Non-pigmented ciliary epithelial cell (primary cell): ENCODE measurements around the gene CFAP65.

Experiments used
- DNase-seq: peaks from one replicate; pipeline ENCODE4 v3.0.0-alpha.2; 2010; ENCODE audit warnings: low read depth

Gene CFAP65

DNA sequence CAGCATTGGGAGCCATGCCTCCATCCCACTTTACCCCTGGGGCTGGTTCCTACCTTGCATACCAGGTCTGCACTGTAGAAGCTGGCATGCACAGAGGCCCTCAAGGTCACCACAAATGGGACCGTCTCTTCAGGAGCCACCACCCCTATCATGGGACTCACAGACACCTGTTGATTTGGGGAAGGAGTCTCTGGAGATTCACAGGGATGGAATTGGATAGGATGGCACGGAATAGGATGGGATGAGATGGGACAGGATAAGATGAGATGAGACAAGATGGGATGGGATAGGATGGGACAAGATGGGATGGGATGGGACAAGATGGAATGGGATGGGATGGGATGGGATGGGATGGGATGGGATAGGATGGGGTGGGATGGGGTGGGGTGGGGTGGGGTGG lies 32.0 kb downstream of the CFAP65 start:
- DNase-seq = no peak

DNA sequence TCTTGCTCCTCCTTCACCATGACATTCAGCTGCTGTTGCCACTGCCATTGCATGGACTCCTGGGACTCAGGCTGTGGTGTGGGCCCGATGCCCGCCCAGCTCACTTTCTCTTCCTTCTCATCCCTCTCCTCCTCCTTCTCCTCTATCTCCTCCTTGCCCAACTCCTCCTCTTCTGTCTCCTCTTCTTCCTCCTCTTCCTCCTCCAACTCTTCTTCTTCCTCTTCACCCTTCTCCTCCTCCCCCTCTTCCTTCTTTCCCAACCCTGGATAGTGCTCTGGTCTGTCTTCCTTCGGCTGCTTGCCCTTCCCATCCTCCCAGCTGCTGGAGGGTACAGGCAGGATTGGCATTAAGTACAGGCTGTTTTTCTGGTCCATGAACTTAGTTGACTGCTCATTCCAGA lies 37.3 kb downstream of the CFAP65 start:
- no peak for DNase-seq

DNA sequence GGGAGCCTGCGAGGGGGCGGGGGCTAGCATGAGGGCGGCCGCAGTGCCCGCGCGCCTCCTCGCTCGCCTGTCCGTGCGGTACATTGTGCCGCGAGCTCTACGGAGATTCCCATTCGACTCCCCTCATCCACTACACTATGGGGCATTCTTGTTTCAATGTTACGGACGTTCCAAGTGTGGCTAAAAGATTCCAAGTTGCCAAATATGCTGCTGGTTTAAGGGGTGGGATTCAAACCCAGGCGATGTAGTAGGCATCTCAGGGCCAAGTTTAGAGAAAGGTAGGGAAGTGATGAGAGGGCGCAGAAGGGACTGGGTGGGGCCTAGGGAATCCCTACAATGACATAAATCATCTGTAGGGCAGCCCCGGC lies 38.1 kb downstream of the CFAP65 start:
- DNase-seq = no peak

DNA sequence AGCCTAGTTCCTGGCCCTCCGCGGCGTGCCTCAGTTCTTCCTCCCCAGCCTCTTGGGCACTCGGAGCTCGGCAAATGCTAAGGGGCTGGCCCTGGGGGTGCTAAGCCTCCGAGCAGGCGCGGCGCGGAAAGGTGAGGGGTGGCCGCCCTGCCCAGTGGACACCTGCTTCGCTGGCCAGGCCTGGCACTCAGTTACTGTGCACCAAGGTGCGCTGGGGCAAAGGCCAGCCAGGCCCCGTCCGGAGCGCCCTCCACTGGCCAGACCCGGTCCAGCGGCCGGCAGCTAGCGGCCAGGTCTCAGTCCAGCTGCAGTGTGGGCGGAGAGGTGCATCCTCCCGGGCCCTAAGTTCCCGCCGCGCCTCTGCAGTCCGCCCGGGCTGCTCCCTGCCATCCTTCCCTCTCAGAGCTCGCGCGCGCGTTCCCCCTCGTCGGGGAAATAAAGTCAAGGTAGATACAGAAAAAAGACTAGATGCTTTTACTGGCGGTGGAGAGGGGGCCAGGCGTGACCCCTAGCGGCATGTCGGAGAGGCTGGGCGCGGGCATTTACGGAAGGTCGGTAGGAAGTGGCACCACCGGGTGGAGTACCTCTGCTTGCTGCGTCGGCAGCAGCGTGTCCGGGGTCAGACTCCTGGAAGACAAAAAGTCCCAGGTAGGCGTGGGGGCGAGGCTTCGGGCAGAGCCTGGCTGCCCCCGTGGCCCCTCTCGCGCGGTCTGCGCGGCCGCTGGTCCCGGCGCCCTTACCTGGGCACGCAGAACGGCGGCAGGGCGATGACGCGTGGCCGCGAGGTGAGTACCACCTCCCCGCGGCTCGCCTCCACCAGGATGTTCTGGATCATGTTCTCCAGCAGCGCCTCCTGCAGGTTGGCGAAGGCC lies 38.7 kb downstream of the CFAP65 start:
- DNase-seq = no peak

DNA sequence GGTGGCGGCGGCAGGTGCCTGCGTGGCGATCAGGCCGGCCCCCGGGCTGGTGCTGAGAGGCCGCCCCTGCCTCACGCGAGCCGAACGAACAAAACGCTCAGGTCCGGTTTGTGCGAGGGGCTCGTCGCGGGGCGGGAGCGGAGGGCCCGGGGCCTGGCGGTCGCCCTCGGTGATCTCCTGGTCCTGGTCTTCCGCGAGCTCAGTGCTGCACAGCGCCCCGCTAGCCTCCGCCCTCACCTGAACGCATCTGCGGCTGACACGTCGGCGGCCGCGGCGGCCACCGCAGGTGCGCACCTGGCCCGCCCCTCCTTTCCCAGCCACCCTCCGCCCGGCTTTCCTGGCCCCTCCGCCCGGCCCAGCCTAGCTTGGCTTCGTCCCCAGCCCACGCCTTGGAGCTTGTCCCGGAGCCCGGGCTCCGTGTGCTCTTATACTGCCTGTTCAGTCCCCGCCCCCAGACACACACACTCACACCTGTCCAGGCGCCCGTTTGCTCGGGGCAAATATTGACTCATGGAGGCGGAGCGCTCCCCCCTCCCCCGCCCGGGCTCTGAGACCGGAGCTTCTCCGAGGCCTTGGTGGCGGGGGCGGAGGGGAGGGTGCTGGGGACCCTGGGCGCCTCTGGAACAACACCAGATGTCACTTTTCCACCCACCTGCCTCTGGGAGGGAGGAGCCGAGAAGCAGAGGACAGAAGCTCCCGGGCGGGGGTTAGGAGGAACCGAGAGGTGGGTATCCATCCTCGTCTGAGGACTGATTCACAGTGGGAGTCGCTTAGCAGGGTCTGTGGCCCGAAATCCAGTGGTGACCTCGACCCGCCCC lies 39.5 kb downstream of the CFAP65 start:
- DNase-seq = no peak

DNA sequence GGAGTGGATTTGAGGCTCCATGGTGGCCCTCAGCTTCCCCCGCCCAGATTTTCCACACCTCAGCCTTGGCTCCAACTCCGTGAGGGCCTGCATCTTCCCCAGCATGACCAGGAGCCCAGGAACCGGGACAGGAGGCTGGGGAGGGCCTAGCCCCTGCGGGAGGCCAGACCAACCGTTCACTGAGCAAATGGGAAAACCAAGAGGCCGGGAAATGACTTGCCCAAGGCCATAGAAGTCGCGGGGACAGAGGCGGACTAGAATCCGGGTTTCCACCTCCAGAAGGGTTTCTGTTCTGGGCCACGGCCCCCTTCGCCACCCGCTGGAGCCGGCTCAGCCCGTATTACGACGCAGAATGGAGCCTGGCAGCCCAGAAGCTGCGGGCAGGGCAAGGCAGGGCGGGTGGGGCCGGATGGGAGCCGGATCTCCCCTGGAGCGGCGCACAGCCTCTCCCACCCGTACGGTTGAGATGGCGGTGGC lies 40.2 kb downstream of the CFAP65 start:
- no peak for DNase-seq

DNA sequence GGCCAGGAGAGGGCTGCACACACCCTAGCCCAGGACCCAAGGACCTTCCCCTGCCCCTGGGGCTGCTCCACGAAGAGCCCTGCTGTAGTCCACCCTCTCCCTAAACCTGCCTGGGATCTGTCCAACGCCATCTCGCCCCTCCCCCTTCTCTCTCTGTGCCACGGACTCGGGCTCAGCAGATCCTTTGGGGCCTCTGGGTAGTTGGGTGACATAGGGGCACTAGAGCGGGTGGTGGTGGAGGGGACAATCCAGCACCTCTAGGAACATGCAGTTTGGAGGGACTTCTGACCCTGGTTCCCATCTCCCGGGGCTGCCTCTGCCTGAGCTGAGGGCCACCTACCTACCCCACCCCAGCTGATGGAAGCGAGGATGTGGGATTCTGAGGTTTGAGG lies 40.8 kb downstream of the CFAP65 start:
- no peak for DNase-seq

DNA sequence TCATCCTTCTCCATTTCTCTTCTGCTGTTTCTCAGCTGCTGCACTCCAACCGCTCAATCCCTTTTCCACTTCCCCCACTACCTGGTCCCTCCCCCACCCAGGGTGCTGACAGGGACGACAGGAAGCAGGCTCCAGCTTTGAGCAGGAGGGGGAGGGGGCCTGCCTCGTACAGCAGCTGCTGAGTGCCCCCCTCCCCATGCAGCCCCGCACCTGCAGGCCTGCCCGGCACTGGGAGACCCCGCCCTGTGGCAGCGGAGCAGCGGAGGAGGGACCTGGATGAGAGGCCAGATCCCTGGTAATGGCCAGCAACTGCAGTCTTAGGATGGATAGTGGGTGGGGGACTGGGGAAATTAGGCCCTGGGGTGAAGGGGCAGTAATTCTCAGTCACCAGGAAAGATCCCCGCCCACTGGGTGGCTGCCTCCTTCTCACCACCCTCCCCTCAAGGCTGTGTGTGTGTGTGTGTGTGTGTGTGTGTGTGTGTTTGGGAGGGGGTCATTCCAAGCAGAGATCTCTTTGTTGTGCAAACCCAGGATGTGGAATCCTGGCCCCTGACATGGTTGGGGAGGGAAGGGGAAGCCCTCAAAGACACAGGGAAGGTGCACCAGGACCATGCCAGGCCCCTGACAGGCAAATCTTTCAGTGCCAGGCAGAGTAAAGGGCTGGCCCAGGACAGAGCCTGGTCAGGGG lies 41.3 kb downstream of the CFAP65 start:
- no peak for DNase-seq

DNA sequence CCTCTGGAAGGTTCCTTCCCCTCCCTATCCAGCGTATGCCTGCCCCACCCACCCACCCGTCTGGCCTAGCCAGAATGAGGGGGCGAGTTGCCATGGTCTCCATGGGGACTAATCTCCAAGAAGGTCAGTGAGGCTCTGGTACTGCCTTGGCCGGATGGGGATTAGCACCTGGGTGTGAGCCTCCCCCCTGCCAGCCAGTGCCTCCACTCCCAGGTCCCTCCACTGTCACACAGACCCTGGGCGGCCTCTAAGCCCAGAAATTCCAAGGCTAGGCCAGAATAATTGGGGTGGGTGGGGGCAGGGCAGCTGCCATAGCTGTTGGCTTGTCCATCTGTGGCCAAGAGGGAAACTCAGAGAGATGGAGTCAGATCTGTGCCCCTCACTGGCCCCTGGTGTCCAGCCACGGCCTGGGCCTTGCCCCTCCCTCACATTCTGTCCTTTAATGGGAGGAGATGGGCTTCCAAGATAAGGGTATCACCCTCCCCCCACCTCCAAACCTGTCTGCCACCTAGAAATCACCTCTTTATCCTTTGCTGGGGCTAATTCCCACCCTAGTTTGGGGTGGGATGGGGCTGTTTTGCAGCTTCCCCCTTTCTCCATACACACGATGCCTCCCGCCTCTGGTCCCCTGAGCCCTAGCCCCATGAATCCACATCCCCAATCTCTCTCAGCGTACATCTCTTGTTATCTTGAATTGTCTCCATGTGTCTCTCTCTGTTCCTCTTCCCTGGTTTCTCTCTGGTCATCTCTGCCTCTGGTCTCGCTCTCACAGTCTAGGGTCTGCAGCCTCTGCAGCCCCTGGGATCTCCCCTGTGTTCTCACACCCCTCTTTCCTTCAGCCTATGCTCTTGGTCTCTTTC lies 42.1 kb downstream of the CFAP65 start:
- no peak for DNase-seq

DNA sequence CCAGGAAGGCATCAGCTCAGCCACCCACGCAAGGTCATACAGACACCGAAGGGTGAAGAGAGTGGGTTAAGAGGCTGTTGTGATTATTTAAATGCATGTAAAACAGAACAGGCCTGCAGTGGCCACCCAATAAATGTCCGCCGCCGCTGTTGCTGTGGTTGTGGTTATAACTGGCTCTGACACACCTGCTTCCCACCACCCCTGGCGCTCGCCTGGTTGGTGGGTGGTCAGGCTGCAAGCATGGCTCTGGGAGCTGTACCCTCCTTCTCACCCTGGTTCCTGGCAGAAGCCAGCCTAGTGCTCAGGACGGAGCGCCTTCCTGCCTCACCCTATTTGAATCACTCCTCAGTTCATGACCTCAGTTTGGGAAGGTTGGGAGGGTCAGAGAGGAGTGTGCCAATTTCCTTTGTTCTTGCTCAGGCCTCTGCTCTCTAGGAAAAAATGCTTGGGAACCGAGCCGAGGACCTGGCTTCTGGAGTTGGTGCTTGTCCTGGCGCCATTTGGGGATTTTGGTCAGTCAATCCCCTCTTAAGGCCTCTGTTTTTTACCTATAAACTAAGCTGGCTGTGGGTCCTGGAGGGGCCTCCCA lies 42.8 kb downstream of the CFAP65 start:
- DNase-seq = no peak

DNA sequence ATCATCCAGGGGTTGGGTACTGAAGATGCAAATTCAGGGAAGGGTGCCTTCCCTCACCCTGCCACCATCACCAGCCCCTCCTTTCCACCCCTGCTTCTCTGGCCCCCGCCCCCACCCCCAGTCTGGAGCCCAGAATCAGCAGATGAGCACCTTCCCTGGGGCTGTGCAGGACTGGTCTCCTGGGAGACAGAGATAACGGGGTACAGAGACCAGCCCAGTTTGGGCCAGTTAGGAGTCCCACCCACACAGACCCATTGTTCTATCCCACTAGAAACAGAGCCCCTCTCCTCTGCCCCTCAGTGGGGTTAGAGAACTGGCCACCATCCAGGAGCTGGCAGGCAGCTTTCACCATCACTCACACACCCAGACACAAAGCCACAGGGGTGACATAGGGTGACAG lies 43.6 kb downstream of the CFAP65 start:
- no peak for DNase-seq

DNA sequence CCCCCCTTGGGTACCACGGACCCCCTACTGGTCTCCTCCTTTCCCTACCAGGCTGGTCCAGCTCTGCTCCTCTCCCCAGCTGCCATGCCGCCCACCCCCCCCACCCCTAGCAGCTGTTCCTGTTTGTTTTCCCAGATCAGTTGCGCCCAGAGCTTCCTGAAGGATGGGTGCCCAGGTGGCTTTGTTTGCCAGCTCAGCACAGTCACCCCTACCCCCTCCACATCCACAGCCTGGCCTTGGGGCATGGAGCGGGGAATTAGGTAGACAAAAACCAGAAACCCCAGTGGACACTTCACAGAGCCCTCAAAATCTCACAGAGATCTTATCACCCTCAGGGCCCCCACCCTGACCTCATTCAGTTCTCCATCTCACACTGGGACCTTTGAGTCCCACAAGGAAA lies 44.4 kb downstream of the CFAP65 start:
- DNase-seq = no peak

DNA sequence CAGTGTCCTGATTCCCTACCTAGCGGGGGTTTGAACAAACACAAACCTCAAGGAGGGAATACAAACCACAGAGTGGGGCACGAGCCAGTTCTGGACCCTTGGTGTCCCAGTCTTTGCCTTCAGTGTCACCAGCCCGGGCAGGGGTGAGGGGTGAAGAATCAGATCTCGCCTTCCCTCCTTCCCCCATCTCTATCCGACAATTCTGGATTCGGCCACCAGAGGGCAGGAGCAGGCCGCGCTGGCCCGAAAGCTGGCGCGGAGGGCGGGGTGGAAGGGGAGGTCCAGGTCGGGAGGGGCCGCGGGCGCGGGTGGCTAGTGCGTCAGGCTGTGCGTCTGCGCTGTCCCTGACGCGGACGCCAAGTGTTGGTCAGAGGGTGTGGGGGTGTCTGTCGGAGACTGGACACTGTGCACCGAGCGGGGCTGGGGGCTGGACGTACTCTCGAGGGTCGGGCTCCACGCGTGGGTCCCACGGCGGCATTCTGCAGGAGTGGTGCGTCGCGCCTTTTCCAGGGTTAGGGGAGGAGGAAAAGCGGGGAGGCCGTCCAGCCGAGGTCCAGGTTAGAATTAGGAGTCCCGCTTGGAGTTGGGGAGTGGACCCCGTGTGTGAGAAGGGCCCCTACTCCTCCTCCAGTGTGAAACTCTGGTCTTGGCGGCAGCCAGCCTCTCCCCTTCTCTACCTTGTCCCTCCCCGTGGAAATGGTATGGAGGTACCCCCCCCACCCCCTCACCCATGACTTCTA lies 45.2 kb downstream of the CFAP65 start:
- no peak for DNase-seq

DNA sequence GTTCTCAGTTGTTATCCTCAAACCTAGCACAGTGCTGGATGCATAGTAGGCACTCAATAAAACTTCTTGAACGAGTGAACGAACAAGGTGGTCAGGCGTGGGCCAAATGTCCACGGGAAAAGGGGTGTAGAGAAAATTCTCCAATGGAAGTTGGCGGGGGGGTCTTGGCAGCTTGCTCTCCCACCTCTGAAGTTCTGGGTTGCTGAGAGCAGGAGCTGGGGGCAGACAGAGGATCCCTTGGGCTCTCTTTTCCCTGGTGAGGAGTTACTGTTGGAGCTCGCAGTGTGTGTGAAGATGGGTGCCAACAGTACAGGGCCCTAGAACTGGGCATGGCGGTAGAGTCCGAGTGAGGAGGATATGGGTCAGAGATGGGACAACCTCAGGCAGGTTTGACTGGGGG lies 45.8 kb downstream of the CFAP65 start:
- no peak for DNase-seq

DNA sequence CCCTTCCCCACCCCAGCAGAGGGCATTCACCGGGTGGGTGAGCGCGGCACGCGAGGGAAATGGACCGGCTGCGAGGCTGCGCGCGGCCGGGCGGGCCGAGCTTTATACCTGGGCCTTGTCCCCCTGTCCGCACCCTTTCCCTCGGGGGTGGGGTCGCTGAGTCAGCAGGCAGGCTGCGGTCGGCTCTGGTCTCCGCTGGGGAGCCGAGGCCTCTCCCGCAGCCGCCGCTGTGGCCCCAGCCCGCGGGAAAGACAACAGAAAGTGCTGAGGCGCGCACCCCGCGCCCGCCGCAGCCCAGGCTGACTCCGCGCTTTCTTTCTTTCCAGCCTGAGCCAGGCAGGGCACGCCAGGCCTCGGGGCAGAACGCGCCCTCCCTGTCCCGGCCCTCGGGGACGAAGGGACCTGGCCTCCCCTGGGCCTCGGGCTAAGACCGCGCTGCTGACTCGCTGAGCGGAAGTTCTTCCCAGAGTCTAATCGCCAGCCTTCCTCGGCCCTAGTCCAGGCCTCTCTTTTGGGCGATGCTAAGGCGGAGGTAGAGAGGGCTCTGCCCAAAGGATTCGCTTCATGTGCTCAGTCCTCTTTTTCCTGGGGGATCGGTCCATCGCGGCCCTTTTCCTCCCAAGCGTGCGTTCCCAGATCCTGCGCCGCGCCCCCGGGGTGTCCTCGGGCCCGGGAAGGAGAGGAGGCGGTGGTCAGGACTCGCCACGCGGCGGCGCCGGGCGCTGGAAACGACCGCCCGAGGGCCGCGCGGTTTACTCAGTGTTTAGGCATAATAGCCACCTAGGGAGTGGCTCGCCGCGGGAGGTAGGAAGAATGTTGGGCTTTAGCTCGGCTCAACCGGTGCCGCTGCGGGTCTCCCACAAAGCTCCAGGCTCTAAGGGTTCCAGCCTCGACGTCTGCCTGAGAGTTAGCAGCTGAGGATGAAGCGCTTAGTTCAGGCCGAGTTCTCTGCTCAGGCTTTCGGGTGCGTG lies 47.7 kb downstream of the CFAP65 start, which contains the start of gene CRYBA2:
TSS of gene CRYBA2 (minus strand) at position 78 of the 971 bp plus-strand sequence. CDS start 246 bp downstream, outside the sequence.
- DNase-seq = no peak

DNA sequence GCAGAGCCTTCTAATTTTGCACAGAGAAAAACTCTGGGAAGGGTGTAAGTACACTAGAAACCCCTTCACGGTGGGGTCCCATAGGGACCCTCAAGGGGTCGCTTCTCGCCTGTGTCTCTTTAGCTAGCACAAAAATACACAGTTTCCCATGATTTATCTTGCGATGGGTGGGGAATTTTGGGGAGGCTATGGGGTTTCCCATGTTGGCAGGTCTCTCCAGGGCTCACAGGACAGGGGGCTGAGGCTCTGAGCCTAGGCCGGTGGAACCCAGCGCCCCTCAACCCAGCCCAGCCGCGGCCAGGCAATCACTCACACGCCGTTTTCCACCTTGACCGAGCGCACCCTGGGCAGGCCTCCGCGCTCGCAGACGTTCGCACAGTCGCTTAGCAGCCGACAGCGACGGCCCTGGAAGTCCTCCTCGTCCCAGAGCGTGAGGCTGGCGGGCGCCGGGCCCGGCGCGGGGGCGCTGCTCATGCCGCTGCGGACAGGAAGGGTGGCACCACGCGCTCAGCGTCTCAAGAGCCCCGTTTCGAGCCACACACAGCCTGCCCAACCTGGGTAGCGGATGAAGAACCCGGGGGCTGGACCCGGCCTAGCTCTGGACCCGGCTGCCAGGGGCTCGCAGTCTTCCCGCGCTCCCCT lies 48.5 kb downstream of the CFAP65 start:
- DNase-seq = no peak

DNA sequence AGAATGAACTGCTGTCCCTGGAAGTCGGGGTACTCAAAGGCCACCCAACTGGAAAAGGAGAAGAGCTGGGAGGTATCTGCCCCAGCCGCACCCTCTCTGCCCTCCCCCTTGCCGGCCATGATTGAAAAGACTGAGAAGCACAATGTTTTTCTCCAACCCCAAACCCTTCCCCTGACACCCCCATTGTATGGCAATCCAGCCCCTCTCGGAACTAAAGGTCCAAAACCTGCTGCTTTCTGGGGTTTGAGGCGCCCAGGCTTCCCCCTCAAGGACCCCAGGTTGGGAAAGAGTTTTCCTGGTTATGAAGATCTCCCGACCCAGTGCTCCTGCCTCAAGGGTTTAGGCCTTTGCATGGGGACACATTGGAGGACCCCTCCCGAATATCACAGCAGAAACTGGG lies 49.1 kb downstream of the CFAP65 start:
- no peak for DNase-seq

DNA sequence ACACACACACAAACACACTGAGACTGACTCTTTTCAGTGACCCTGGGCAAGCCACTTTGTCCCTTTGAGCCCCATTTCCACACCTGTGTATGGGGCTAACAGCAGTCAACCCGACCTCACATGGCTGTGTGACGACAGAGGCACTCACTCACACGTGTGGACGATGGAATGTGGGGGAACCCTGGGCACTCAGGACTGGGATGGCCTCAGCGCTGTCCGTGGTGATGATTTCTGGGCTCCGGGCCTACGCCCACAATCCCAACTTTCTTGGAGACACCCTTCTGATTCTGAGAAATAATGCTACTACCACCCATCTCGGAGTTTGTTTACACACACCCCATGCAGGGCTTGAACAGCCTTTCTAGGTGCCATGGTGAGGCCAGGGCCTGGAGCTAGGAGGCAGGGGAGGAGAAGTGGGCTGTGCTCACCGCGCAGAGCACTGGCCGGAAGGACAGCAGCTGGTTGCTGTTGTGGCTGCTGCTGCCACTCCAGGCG lies 49.6 kb downstream of the CFAP65 start:
- no peak for DNase-seq

DNA sequence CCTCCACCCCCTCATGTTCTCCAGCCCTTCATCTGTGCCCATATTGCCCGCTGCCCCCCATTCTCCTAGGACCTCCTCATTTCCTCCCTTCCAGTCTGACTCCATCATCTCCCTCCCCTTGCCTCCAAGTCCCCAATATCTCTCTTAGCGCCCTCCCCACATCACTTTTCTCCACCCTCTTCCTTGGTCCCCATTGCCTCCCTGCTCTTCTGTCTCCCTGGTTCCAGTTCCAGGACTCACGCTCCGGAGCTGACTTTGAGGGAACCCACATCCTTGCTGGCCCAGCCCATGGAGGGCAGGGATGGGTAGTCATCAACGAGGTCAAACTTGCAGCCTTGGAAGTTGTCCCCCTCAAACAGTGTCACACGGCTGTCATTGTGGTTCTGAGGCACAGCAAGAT lies 50.7 kb downstream of the CFAP65 start:
- DNase-seq = no peak
